GM12878 (cell line): ENCODE measurements around the gene ANKRD37. TPM values are rescaled to one million over a fixed set of nuclear protein-coding genes. Genes with fewer than 3 reads are reported as not detected.

Source experiments
- ATAC-seq: fragments of 200-7000 bp; cut with Tn5 transposase; 3 replicates; pipeline ENCODE4 v1.9.1; 2020; ENCODE audit warnings: mild to moderate bottlenecking, moderate library complexity
- BruUV-seq: library from RNA; stranded (reverse); fragments of 400-500 nt; replicated peaks from 2 replicates; lab custom pipeline; 2021; lab: Mats Ljungman, UMichigan
- CTCF ChIA-PET: fragments of 300-600 bp; sonication (Branson Sonifier 250); formaldehyde crosslinking; extraction: SDS; loops from one replicate; lab custom pipeline; 2021; ENCODE audit warnings: inconsistent platforms; lab: Yijun Ruan, JAX
- POLR2A ChIA-PET: fragments of 350-600 bp; formaldehyde crosslinking; extraction: SDS; loops from one replicate; lab custom pipeline; 2021; ENCODE audit warnings: inconsistent platforms; lab: Charles Lee
- RAD21 ChIA-PET: fragments of 300-600 bp; sonication (Branson Sonifier 250); formaldehyde crosslinking; loops from one replicate; lab custom pipeline; 2023; ENCODE audit warnings: antibody characterized with exemption; ENCODE audit not compliant: unreplicated experiment; lab: Charles Lee
- SMC1A ChIA-PET: fragments of 300-600 bp; sonication (Branson Sonifier 250); formaldehyde crosslinking; loops from one replicate; lab custom pipeline; 2023; ENCODE audit not compliant: unreplicated experiment, uncharacterized antibody; lab: Charles Lee
- DNase-seq: peaks from one replicate; pipeline ENCODE4 v3.0.0-alpha.2; 2011; ENCODE audit warnings: low read depth, low spot score
- FAIRE-seq: peaks from 3 replicates; lab custom pipeline; 2011; peaks lifted over from hg19 to GRCh38; lab: Jason Lieb, UNC
- H2AFZ ChIP-seq: 2 replicates; pipeline ENCODE4 v1.6.0; 2011; ENCODE audit warnings: low read depth, low read length, control low read depth; ENCODE audit not compliant: control insufficient read depth
- H3K27ac ChIP-seq: 2 replicates; pipeline ENCODE4 v1.5.1; 2011; ENCODE audit warnings: control low read depth; ENCODE audit not compliant: control insufficient read depth, insufficient read depth
- H3K27me3 ChIP-seq, 2 experiments: replicated peaks in 1 of 2; 2 replicates each; pipeline versions ENCODE4 v1.6.0 to v1.6.1; 2011; ENCODE audit warnings: low read length in 1 of 2; ENCODE audit not compliant: control insufficient read depth in 2 of 2, insufficient read depth in 2 of 2
- H3K36me3 ChIP-seq, 2 experiments: 2 replicates each; pipeline ENCODE4 v1.5.1; 2011; ENCODE audit warnings: low read length in 1 of 2; ENCODE audit not compliant: control insufficient read depth in 2 of 2, insufficient read depth in 2 of 2
- H3K4me1 ChIP-seq: 2 replicates; pipeline ENCODE4 v1.6.1; 2011; ENCODE audit warnings: mild to moderate bottlenecking, low read length, moderate library complexity, mixed read lengths; ENCODE audit not compliant: control insufficient read depth, insufficient read depth
- H3K4me2 ChIP-seq: 2 replicates; pipeline ENCODE4 v1.6.0; 2011; ENCODE audit warnings: control low read depth; ENCODE audit not compliant: control insufficient read depth, insufficient read depth
- H3K4me3 ChIP-seq: fragments of 200-600 bp; sonication (generic); 2 replicates; pipeline ENCODE4 v1.5.1; 2016
- H3K79me2 ChIP-seq: 2 replicates; pipeline ENCODE4 v1.6.0; 2011; ENCODE audit warnings: low read length; ENCODE audit not compliant: control insufficient read depth, insufficient read depth
- H3K9ac ChIP-seq: 2 replicates; pipeline ENCODE4 v1.8.0; 2011; ENCODE audit warnings: low read length, control low read depth, mixed read lengths; ENCODE audit not compliant: control insufficient read depth, insufficient read depth
- H3K9me3 ChIP-seq: replicated peaks from 3 replicates; pipeline ENCODE4 v1.5.1; 2011; ENCODE audit warnings: mild to moderate bottlenecking, low read length; ENCODE audit not compliant: control insufficient read depth, insufficient read depth
- H4K20me1 ChIP-seq: 2 replicates; pipeline ENCODE4 v1.6.0; 2011; ENCODE audit not compliant: control insufficient read depth, insufficient read depth
- ATF2 ChIP-seq: IDR thresholded peaks from 2 replicates; pipeline ENCODE4 v1.6.1; 2012; ENCODE audit warnings: low read length, inconsistent platforms
- CHD2 ChIP-seq: IDR thresholded peaks from 2 replicates; pipeline ENCODE4 v1.6.1; 2011; ENCODE audit warnings: low read depth, low read length, improper control_type of control experiment, borderline replicate concordance
- CREB1 ChIP-seq: IDR thresholded peaks from 2 replicates; pipeline ENCODE4 v1.6.1; 2012; ENCODE audit warnings: low read depth, mild to moderate bottlenecking, inconsistent platforms
- FOXM1 ChIP-seq: IDR thresholded peaks from 2 replicates; pipeline ENCODE4 v1.6.1; 2012; ENCODE audit warnings: low read depth, mild to moderate bottlenecking, inconsistent platforms, low read length, moderate library complexity
- KAT2A ChIP-seq: conservative IDR thresholded peaks from 2 replicates; pipeline ENCODE4 v1.6.1; 2011; ENCODE audit warnings: low read depth, low read length; ENCODE audit not compliant: control insufficient read depth
- MEF2A ChIP-seq: IDR thresholded peaks from 2 replicates; pipeline ENCODE4 v1.6.1; 2011; ENCODE audit warnings: low read depth, mild to moderate bottlenecking, low read length, moderate library complexity; ENCODE audit not compliant: insufficient read depth
- MYB ChIP-seq: fragments of 150-350 bp; IDR thresholded peaks from 2 replicates; pipeline ENCODE4 v1.6.1; 2014; ENCODE audit warnings: mild to moderate bottlenecking, low read depth, low read length, borderline replicate concordance
- NFIC ChIP-seq: IDR thresholded peaks from 2 replicates; pipeline ENCODE4 v1.6.1; 2012; ENCODE audit warnings: low read depth, mild to moderate bottlenecking, inconsistent platforms, low read length, moderate library complexity
- NR2C1 ChIP-seq: fragments of 450-650 bp; IDR thresholded peaks from 2 replicates; pipeline ENCODE4 v1.6.1; 2017; ENCODE audit warnings: antibody characterized with exemption, mild to moderate bottlenecking, moderate library complexity
- PAX5 ChIP-seq: IDR thresholded peaks from 2 replicates; pipeline ENCODE4 v1.6.1; 2011; ENCODE audit warnings: low read depth, low read length, borderline replicate concordance
- RUNX3 ChIP-seq: IDR thresholded peaks from 2 replicates; pipeline ENCODE4 v1.6.1; 2012; ENCODE audit warnings: low read length, inconsistent platforms
- SIN3A ChIP-seq: IDR thresholded peaks from 2 replicates; pipeline ENCODE4 v1.6.1; 2012; ENCODE audit warnings: low read depth, low read length, improper control_type of control experiment
- SKIL ChIP-seq: fragments of 450-650 bp; IDR thresholded peaks from 2 replicates; pipeline ENCODE4 v1.6.1; 2017; ENCODE audit warnings: mild to moderate bottlenecking, low read depth, inconsistent platforms; ENCODE audit not compliant: poor library complexity, severe bottlenecking
- SMARCA5 ChIP-seq: fragments of 450-650 bp; IDR thresholded peaks from 2 replicates; pipeline ENCODE4 v1.6.1; 2017; ENCODE audit warnings: mild to moderate bottlenecking
- SPI1 ChIP-seq: IDR thresholded peaks from 2 replicates; pipeline ENCODE4 v1.6.1; 2011; ENCODE audit warnings: low read depth, mild to moderate bottlenecking, low read length, moderate library complexity, borderline replicate concordance; ENCODE audit not compliant: insufficient read depth
- SREBF2 ChIP-seq: IDR thresholded peaks from 2 replicates; pipeline ENCODE4 v1.6.1; 2012; ENCODE audit warnings: mild to moderate bottlenecking, low read length
- ZNF384 ChIP-seq: IDR thresholded peaks from 2 replicates; pipeline ENCODE4 v1.6.1; 2012; ENCODE audit warnings: low read depth, mild to moderate bottlenecking, low read length, improper control_type of control experiment, borderline replicate concordance
- ZZZ3 ChIP-seq: IDR thresholded peaks from 2 replicates; pipeline ENCODE4 v1.6.1; 2011; ENCODE audit warnings: low read depth; ENCODE audit not compliant: control insufficient read depth, insufficient read length
- WGBS: methylation state at CpG from one replicate; pipeline ENCODE4 v1.1.6; 2016; ENCODE audit warnings: low lambda C conversion rate; ENCODE audit not compliant: insufficient replicate concordance, insufficient coverage; ENCODE audit errors: missing lambda C conversion rate; 5-methylcytosine and 5-hydroxymethylcytosine counted together
- in situ Hi-C: fragments of 300-500 bp; cut with MboI; formaldehyde crosslinking; loops from 9 replicates; pipeline ENCODE4 v1.14.3; 2018; ENCODE audit warnings: mixed read lengths
- intact Hi-C: fragments of 100-400 bp; cut with micrococcal nuclease; formaldehyde crosslinking; loops from one replicate; pipeline ENCODE4 v1.14.2; 2022; ENCODE audit not compliant: unreplicated experiment
- polyA plus RNA-seq, 11 experiments: library from polyadenylated mRNA; depleted of rRNA in 4 of 11; unstranded in 6 of 11; stranded (reverse) in 5 of 11; fragments of >200 nt; fragmentation: Nextera tagmentation in 4 of 11; fragmentation: Illumina TruSeq in 1 of 11; extraction: Ambion mirVana in 4 of 11; extraction: Trizol in 1 of 11; gene quantifications; 1 replicate in 1 of 11; 2 replicates in 10 of 11; pipeline versions ENCODE4 v1.2.1 to v1.2.3, GENCODE V29; 2011 to 2016; ENCODE audit warnings: inconsistent platforms in 2 of 11, missing spikeins in 2 of 11, low read depth in 1 of 11
- total RNA-seq, 4 experiments: library from RNA; depleted of rRNA in 3 of 4; stranded (reverse); fragments of >200 nt in 3 of 4; fragmentation: Illumina TruSeq in 1 of 4; extraction: Trizol in 1 of 4; gene quantifications; 2 replicates each; pipeline versions ENCODE4 v1.2.1 to v1.2.3, GENCODE V29; 2013 to 2021

The ANKRD37 gene
- total and polyA plus RNA-seq, 10 of the 15 experiments (the other 5 are each of a cell fraction or from before 2014, with no cell fraction given) = 10.6 to 67.9 (median 24.2) TPM

- TF ChIP-seq ZNF384 = peak; percentile 71; the same call in 1 of the 2 replicates
- peak; percentile 38; the same call in 1 of the 2 replicates for TF ChIP-seq FOXM1
- TF ChIP-seq MEF2A = peak; percentile 79; the same call in 1 of the 2 replicates
- peak; percentile 48 for TF ChIP-seq RUNX3
Observed at GRCh38 chr4:185362570-185362969, 34.1 kb upstream of the ANKRD37 start (continued).

- Histone ChIP-seq H4K20me1 (no peaks in the 10 kb centered on the region), H3K36me3 (peaks cover 1 to 30% of the 10 kb centered on the region in 2 experiments), H3K79me2 (no peaks in the 10 kb centered on the region), H3K9ac (no peak overlapping the region), H3K4me2 (no peak overlapping the region), H3K4me3 (no peak overlapping the region), H3K27me3 (no peaks in the 10 kb centered on the region), H3K27ac (peak overlapping the region; percentile 17; the same call in 1 of the 2 replicates), H2AFZ (no peak overlapping the region), H3K9me3 (no peaks in the 10 kb centered on the region), H3K4me1 (no peaks in the 10 kb centered on the region)
- ATAC-seq (no peak), FAIRE-seq (no peak), DNase-seq (no peak)
- ChIA-PET POLR2A (interaction anchor here (0.7 kb wide), 3 partner anchors 18 to 538 kb away, joined by 4 to 6 read pairs (median 4); no protein-coding TSS in a partner anchor), SMC1A (interaction anchor here (1.0 kb wide), 1 partner anchor 53 kb away, joined by 3 read pairs; no protein-coding TSS in a partner anchor), RAD21 (interaction anchor here (1.1 kb wide), 1 partner anchor 22 kb away, joined by 3 read pairs; no protein-coding TSS in a partner anchor), CTCF (interaction anchor here (0.7 kb wide), 1 partner anchor 656 kb away, joined by 3 read pairs; no protein-coding TSS in a partner anchor)
- WGBS = 85% methylated on average over 3 of the region's 3 CpGs
- no TSS peak for BruUV-seq
- intact Hi-C loops (no loop called here), in situ Hi-C loops (no loop called here)
- TF ChIP-seq FOXM1 (no peak), PAX5 (no peak), SREBF2 (no peak), SKIL (no peak), SMARCA5 (no peak), KAT2A (no peak), ZZZ3 (no peak), NR2C1 (no peak), NFIC (no peak), SPI1 (no peak), SIN3A (no peak), ATF2 (no peak), CREB1 (no peak), CHD2 (no peak), MYB (no peak)
Observed at GRCh38 chr4:185363251-185363650, 33.4 kb upstream of the ANKRD37 start.
